HG02678 (cell line): Measurements from ENCODE around the gene SIN3B.

Source experiments
- ATAC-seq: cut with Tn5 transposase; IDR thresholded peaks from one replicate; pipeline ENCODE4 v1.9.1; 2021; ENCODE audit warnings: mild to moderate bottlenecking, moderate library complexity; ENCODE audit not compliant: unreplicated experiment

SIN3B gene

GRCh38 chr19:16903347-16903746, 74.1 kb downstream of the SIN3B start:
- ATAC-seq: no peak

- ATAC-seq: no peak
Observed at GRCh38 chr19:16904599-16904998, 75.4 kb downstream of the SIN3B start.

GRCh38 chr19:16908759-16909158, 79.6 kb downstream of the SIN3B start:
- ATAC-seq: no peak

- ATAC-seq: no peak
Observed at GRCh38 chr19:16911046-16911445, 81.8 kb downstream of the SIN3B start.

- no peak for ATAC-seq
Observed at GRCh38 chr19:16912780-16913179, 83.6 kb downstream of the SIN3B start.

GRCh38 chr19:16914421-16914820, 85.2 kb downstream of the SIN3B start:
- ATAC-seq: no peak

- no peak for ATAC-seq
Observed at GRCh38 chr19:16915135-16915534, 85.9 kb downstream of the SIN3B start.

GRCh38 chr19:16915734-16916133, 86.5 kb downstream of the SIN3B start:
- ATAC-seq: no peak

- no peak for ATAC-seq
Observed at GRCh38 chr19:16917401-16917800, 88.2 kb downstream of the SIN3B start.

GRCh38 chr19:16919496-16919895, 90.3 kb downstream of the SIN3B start:
- no peak for ATAC-seq

- no peak for ATAC-seq
Observed at GRCh38 chr19:16920816-16921529, 91.8 kb downstream of the SIN3B start.

- ATAC-seq: no peak
Observed at GRCh38 chr19:16921766-16922591, 92.8 kb downstream of the SIN3B start.

- ATAC-seq: no peak
Observed at GRCh38 chr19:16922592-16922934, 93.4 kb downstream of the SIN3B start.

GRCh38 chr19:16922949-16923348, 93.8 kb downstream of the SIN3B start:
- ATAC-seq: no peak

- ATAC-seq: no peak
Observed at GRCh38 chr19:16927883-16928282, 98.7 kb downstream of the SIN3B start.

GRCh38 chr19:16928351-16928750, 99.2 kb downstream of the SIN3B start:
- ATAC-seq: no peak

- no peak for ATAC-seq
Observed at GRCh38 chr19:16928916-16929315, 99.7 kb downstream of the SIN3B start.
